ENCODE data around the gene LILRB4. TPM values are rescaled to one million over a fixed set of nuclear protein-coding genes. Genes with fewer than 3 reads are reported as not detected.

Gene LILRB4
- total and polyA plus RNA-seq, 9 of the 15 experiments (the other 6 are each of a cell fraction or from before 2014, with no cell fraction given): not detected

GRCh38 chr19:54684527-54684926 is 21.7 kb downstream of the LILRB4 start (continued):
- TF ChIP-seq HNRNPL (IDR thresholded peaks at IDR 0.05; ENCODE audit: low read depth, low read length): no peak
- peak; percentile 36; the same call in 1 of the 2 replicates for TF ChIP-seq HCFC1 (IDR thresholded peaks at IDR 0.05; ENCODE audit: low read depth, low read length)
- no peak for TF ChIP-seq SMAD2 (IDR thresholded peaks at IDR 0.05; ENCODE audit: low read depth, low read length)
- no peak for TF ChIP-seq RAD21 (CRISPR knock-in tag; conservative IDR thresholded peaks at IDR 0.05 in 1 of 2, IDR thresholded peaks at IDR 0.05 in 1 of 2)
- peak; percentile 71; the same call in 1 of the 2 replicates for TF ChIP-seq ETV5 (CRISPR knock-in tag; IDR thresholded peaks at IDR 0.05; ENCODE audit: low read depth)
- TF ChIP-seq HDAC1 (IDR thresholded peaks at IDR 0.05): peak in 1 of 2 experiments; percentile 76; a peak in 2 of 4 replicates
- TF ChIP-seq FOXK1 (CRISPR knock-in tag; IDR thresholded peaks at IDR 0.05; ENCODE audit: borderline replicate concordance): peak; percentile 84; the same call in 1 of the 2 replicates
- TF ChIP-seq EHMT2 (IDR thresholded peaks at IDR 0.05): peak; percentile 100
- no peak for TF ChIP-seq ATF6 (CRISPR knock-in tag; IDR thresholded peaks at IDR 0.05)
- peak; percentile 88; the same call in 1 of the 2 replicates for TF ChIP-seq ARID4B (CRISPR knock-in tag; IDR thresholded peaks at IDR 0.05)
- TF ChIP-seq NR4A1 (CRISPR knock-in tag; IDR thresholded peaks at IDR 0.05): no peak
- TF ChIP-seq NR4A1 (tag; IDR thresholded peaks at IDR 0.05): no peak
- peak; percentile 69 to 84 for TF ChIP-seq FOXK2 (conservative IDR thresholded peaks at IDR 0.05 in 1 of 2, IDR thresholded peaks at IDR 0.05 in 1 of 2; ENCODE audit: low read depth in 2 of 2)
- peak; percentile 55; the same call in 1 of the 2 replicates for TF ChIP-seq HMGXB4 (CRISPR knock-in tag; IDR thresholded peaks at IDR 0.05)
- TF ChIP-seq ZNF311 (CRISPR knock-in tag; IDR thresholded peaks at IDR 0.05): peak; percentile 53; the same call in 1 of the 2 replicates
- peak; percentile 84 for TF ChIP-seq FOXP1 (CRISPR knock-in tag; IDR thresholded peaks at IDR 0.05)
- no peak for TF ChIP-seq KLF6 (CRISPR knock-in tag; IDR thresholded peaks at IDR 0.05; ENCODE audit: borderline replicate concordance)
- TF ChIP-seq RAD51 (IDR thresholded peaks at IDR 0.05; ENCODE audit: borderline replicate concordance, low read depth): no peak
- TF ChIP-seq HES1 (IDR thresholded peaks at IDR 0.05; ENCODE audit: low read depth): no peak

All from K562 (cell line).